Astrocyte of the hippocampus (primary cell): ENCODE data around the gene AGPS.
"Not testable (repeated sequence)": the region's sequence is repeated elsewhere in the genome, so short reads cannot be mapped to it uniquely, and the experiment has no call there.

Experiments
- DNase-seq: peaks from one replicate; pipeline ENCODE4 v3.0.0; 2011; ENCODE audit warnings: low read depth, low spot score

AGPS gene

GRCh38 chr2:177471990-177472389, 79.4 kb downstream of the AGPS start:
- no peak for DNase-seq

- no peak for DNase-seq
Measured at GRCh38 chr2:177474301-177474700, 81.7 kb downstream of the AGPS start.

GRCh38 chr2:177474998-177475397, 82.4 kb downstream of the AGPS start:
- DNase-seq = peak; percentile 83

- DNase-seq = no peak
Measured at GRCh38 chr2:177476897-177477296, 84.3 kb downstream of the AGPS start.

- no peak for DNase-seq
Measured at GRCh38 chr2:177478029-177478428, 85.5 kb downstream of the AGPS start.

- no peak for DNase-seq
Measured at GRCh38 chr2:177478907-177479306, 86.3 kb downstream of the AGPS start.

GRCh38 chr2:177482195-177482594, 89.6 kb downstream of the AGPS start:
- DNase-seq = no peak

- no peak for DNase-seq
Measured at GRCh38 chr2:177483531-177483930, 91.0 kb downstream of the AGPS start.

- no peak for DNase-seq
Measured at GRCh38 chr2:177484180-177484795, 91.7 kb downstream of the AGPS start.

GRCh38 chr2:177485657-177486056, 93.1 kb downstream of the AGPS start:
- not testable (repeated sequence) for DNase-seq

- peak; percentile 60 for DNase-seq
Measured at GRCh38 chr2:177489719-177490301, 97.2 kb downstream of the AGPS start.

- no peak for DNase-seq
Measured at GRCh38 chr2:177495945-177496344, 103.4 kb downstream of the AGPS start.

- no peak for DNase-seq
Measured at GRCh38 chr2:177496921-177497320, 104.3 kb downstream of the AGPS start.

GRCh38 chr2:177501186-177501585, 108.6 kb downstream of the AGPS start:
- no peak for DNase-seq

GRCh38 chr2:177506505-177506904, 113.9 kb downstream of the AGPS start:
- no peak for DNase-seq

- DNase-seq = no peak
Measured at GRCh38 chr2:177506998-177507397, 114.4 kb downstream of the AGPS start.

- no peak for DNase-seq
Measured at GRCh38 chr2:177516824-177517544, 124.4 kb downstream of the AGPS start.

- no peak for DNase-seq
Measured at GRCh38 chr2:177518754-177519153, 126.2 kb downstream of the AGPS start.

- DNase-seq = no peak
Measured at GRCh38 chr2:177519534-177520115, 127.1 kb downstream of the AGPS start.

- DNase-seq = no peak
Measured at GRCh38 chr2:177520324-177520723, 127.8 kb downstream of the AGPS start.

GRCh38 chr2:177523781-177524180, 131.2 kb downstream of the AGPS start:
- DNase-seq = no peak

GRCh38 chr2:177525351-177525924, 132.9 kb downstream of the AGPS start:
- DNase-seq = no peak
